Activated naive CD4-positive, alpha-beta T cell treated with anti-CD3 and anti-CD28 coated beads for 36 hours (primary cell): ENCODE data around the gene MPZL1. TPM values are rescaled to one million over a fixed set of nuclear protein-coding genes. Genes with fewer than 3 reads are reported as not detected.
A peak's percentile ranks its signal among the peaks of the same experiment; 100 is the strongest.

Source experiments
- CTCF ChIA-PET: fragments of 350-600 bp; sonication (Branson Sonifier 250); formaldehyde crosslinking; loops from one replicate; lab custom pipeline; 2021; ENCODE audit warnings: antibody characterized with exemption; lab: Charles Lee
- DNase-seq: peaks from one replicate; pipeline ENCODE4 v3.0.0-alpha.2; 2020
- H3K27ac Mint-ChIP-seq: one replicate; pipeline ENCODE4 v1.8.0; 2021; ENCODE audit warnings: mild to moderate bottlenecking, mixed read lengths
- H3K27me3 Mint-ChIP-seq: one replicate; pipeline ENCODE4 v1.8.0; 2021; ENCODE audit warnings: low read depth, mixed read lengths
- H3K36me3 Mint-ChIP-seq: one replicate; pipeline ENCODE4 v1.8.0; 2021; ENCODE audit warnings: low read depth, mixed read lengths
- H3K4me1 Mint-ChIP-seq: one replicate; pipeline ENCODE4 v1.8.0; 2021; ENCODE audit warnings: low read depth, mixed read lengths
- H3K4me3 Mint-ChIP-seq: one replicate; pipeline ENCODE4 v1.8.0; 2021; ENCODE audit warnings: mild to moderate bottlenecking, moderate library complexity, mixed read lengths
- H3K9me3 Mint-ChIP-seq: one replicate; pipeline ENCODE4 v1.8.0; 2021; ENCODE audit warnings: mixed read lengths
- intact Hi-C: fragments of 100-400 bp; cut with micrococcal nuclease; formaldehyde crosslinking; loops from one replicate; pipeline ENCODE4 v1.15.1; 2023
- total RNA-seq, 2 experiments: library from RNA; stranded (reverse); gene quantifications; one replicate each; pipeline ENCODE4 v1.2.3, GENCODE V29; 2021

MPZL1 gene
- total RNA-seq, 2 experiments from 2014 or later, result 24.2 to 28.1 TPM

DNA sequence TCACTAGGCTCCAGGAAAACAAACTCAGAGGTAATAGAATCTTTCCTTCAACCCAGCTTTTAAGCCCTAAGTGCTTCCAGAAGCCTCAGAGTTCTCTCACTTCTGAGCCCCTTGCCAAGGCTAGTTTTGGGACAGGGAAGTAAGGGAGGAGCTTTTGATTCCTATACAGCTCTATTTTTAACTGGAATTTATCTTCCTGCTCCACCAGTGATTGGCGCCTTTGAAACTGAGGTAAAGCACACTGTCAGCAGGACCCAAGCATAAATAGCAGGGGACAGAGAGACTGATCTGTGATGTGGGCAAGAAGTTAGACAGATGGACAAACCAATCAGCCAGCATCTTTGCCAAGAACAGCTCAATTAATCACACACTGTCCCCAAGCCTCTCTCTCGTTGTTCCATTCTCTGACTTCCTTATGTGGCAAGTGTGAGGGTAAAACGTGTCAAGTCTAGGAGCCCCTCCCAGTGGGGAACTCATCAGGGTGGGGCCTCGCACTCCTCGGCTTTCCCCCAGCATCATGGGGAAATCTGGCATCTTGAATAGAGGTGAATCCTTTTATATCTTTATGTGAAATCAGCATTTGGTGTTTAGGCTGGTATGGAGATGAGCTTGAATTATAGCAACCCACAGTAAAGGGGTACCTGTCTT, 40.2 kb upstream of the MPZL1 start:
- Mint-ChIP-seq H3K9me3 (no peaks in the 10 kb centered on the region), H3K36me3 (peaks cover 6% of the 10 kb centered on the region), H3K27me3 (no peaks in the 10 kb centered on the region), H3K4me3 (no peak overlapping the region), H3K4me1 (peaks cover 10% of the 10 kb centered on the region), H3K27ac (peak overlapping the region; percentile 59)
- peak; percentile 53 for DNase-seq
- CTCF ChIA-PET, result interaction anchor here (0.7 to 2.5 kb wide), 4 partner anchors 54 to 140 kb away, joined by 3 to 16 read pairs (median 4); no protein-coding TSS in a partner anchor
- intact Hi-C loops, result no loop called here

DNA sequence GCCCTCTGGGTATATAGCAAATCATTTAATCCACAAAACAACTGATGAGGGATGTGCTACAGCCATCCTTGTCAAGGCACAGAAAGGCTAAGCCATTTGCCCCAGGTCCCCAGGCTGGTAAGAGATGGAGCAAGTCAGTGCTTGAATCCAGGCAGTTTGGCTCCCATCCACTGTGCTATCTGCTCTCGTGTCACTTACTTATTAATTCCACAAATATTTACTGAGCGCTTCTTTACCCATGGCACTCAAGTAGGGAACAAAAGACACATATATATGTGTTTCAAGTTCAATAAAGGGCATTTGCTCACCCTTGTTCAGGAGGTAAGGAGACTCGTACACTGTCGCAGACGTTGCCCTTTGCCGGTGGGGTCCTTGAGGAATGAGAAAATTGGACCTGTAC, 38.6 kb upstream of the MPZL1 start:
- intact Hi-C loops, result no loop called here
- Mint-ChIP-seq H3K27me3 (no peaks in the 10 kb centered on the region), H3K4me1 (peaks cover 10% of the 10 kb centered on the region), H3K36me3 (peaks cover 6% of the 10 kb centered on the region), H3K4me3 (no peak overlapping the region), H3K9me3 (no peaks in the 10 kb centered on the region), H3K27ac (peak overlapping the region; percentile 3)
- no peak for DNase-seq
- CTCF ChIA-PET, result no interaction called here

DNA sequence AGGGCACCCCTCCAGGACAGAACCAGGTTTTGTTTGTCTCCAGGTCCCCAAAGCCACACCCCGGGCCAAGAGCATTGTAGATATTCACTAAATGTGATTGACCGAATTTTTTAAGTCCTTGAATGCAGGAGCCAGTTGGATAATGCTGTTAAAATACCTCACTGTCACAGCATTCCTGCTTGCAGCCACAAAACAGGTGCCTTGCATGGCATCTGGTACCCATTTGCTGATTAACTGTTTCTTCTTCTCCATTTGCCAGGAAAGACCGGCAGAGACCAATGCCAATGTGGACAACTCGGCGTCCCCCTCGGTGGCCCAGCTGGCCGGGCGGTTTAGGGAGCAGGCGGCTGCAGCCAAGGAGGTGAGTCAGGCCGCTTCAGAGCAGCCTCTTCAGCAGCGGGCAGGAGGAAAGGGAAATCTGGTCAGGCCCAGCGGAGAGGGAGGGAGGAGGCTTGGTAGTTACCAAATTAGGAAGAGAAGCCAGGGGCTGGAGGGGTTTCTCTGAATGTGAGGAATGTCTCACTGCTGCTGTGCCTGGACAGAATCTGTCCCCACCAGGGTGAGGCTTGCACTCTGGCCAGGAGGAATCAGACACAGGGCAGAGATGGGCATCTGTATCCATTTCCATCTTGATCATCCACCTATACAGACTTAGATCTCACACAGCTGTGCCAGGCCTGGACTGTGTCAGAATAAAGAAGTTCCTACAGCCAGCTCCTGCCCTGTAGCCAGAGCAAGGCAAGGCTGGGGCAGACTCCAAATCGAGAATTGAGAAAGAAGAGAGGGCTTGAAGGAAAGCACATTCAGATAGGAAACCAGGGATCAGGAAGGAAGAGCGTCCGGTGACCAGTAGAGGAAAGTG, 37.9 kb upstream of the MPZL1 start:
- no peak for DNase-seq
- H3K36me3 Mint-ChIP-seq, result peaks cover 11% of the 10 kb centered on the region
- CTCF ChIA-PET, result interaction anchor here (1.0 to 1.2 kb wide), 2 partner anchors 83 to 191 kb away, joined by 3 to 7 read pairs; no protein-coding TSS in a partner anchor
- peaks cover 15% of the 10 kb centered on the region for H3K4me1 Mint-ChIP-seq
- intact Hi-C loops, result no loop called here
- no peak overlapping the region for H3K4me3 Mint-ChIP-seq
- no peaks in the 10 kb centered on the region for H3K9me3 Mint-ChIP-seq
- H3K27me3 Mint-ChIP-seq, result no peaks in the 10 kb centered on the region
- peak overlapping the region; percentile 3 for H3K27ac Mint-ChIP-seq

DNA sequence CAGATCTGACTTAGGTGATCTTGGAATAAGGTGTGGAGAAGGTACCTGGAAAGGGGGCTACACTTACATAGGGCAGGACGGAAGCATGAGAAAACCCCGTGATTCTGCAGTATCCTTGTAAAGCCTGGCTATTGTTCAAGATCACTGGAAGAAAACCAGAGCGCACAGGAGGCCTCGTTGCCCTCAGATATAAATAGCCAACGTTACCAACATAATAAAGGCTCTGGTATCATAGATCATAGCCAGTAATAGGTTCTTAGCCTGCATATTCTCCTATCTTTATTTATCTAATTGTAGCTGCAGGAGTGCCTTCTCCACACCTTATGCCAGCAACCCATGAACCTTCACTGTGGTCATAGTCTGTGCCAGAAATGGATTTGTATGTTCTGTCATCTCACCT, 35.9 kb upstream of the MPZL1 start:
- CTCF ChIA-PET, result interaction anchor here (2.9 to 3.8 kb wide), 2 partner anchors 49 to 84 kb away, joined by 43 to 148 read pairs; no protein-coding TSS in a partner anchor
- Mint-ChIP-seq H3K27ac (peak overlapping the region; percentile 17), H3K9me3 (no peaks in the 10 kb centered on the region), H3K4me1 (peaks cover 20% of the 10 kb centered on the region), H3K27me3 (no peaks in the 10 kb centered on the region), H3K4me3 (no peak overlapping the region), H3K36me3 (peaks cover 17% of the 10 kb centered on the region)
- intact Hi-C loops, result loop anchor here (5.0 kb wide), 2 partner anchors 464 to 619 kb away; partner anchors contain the start of gene POU2F1
- no peak for DNase-seq

DNA sequence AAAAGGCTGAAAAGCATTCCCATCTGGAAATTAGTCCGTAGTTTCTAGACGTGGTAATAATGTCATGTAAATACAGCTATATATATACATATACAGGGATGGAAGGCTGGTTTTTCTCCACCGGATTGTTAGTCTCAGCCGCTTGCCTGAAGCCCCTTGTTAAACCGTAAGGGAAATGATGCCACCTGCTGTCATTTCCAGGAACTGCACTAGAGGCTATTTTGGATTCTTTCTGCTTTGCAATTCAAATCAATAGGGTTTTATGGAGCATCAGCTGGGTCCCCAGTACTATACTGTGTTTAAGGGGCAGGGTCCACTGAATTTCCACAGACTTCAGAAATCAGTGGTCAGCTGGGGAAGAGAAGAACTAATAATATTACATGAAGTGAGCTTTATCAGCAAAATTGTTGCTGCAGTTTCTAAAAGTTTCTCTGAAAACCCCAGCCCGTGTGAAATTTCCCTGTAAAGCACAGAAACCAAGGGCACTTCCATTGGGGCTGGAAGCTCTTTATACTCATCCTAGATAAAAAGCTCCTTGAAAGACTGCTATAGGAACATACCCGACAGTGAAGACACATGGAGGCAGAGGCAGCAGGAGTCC, 33.8 kb upstream of the MPZL1 start:
- Mint-ChIP-seq H3K36me3 (peaks cover 21% of the 10 kb centered on the region), H3K4me3 (no peak overlapping the region), H3K27ac (peak overlapping the region; percentile 62), H3K9me3 (no peaks in the 10 kb centered on the region), H3K27me3 (no peaks in the 10 kb centered on the region), H3K4me1 (peaks cover 11% of the 10 kb centered on the region)
- intact Hi-C loops, result loop anchor here (1.0 to 5.0 kb wide), 8 partner anchors 51 to 621 kb away; partner anchors contain the start of gene POU2F1
- CTCF ChIA-PET, result interaction anchor here (0.8 to 3.8 kb wide), 38 partner anchors 10 to 238 kb away, joined by 3 to 148 read pairs (median 6); partner anchors contain the start of gene CREG1
- DNase-seq, result peak; percentile 94

DNA sequence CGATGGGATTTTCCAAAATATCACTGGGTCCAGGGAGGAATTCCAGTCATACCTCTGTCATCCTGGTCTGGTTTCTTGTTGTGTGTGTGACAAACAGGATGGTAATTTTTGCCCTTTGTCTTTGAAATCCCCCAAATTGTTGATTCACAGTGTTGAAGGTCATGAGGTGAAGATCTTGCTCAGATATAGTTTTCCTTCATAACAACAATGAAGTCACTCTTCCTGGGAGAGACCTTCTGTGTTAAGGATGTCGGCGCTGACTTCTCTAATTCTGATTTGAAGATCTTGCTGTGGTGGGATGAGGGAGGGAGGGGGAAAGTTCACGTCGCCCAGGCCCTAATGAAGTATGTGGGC, 32.2 kb upstream of the MPZL1 start:
- H3K27ac Mint-ChIP-seq, result peak overlapping the region; percentile 62
- H3K4me1 Mint-ChIP-seq, result peaks cover 11% of the 10 kb centered on the region
- CTCF ChIA-PET, result interaction anchor here (1.7 kb wide), 1 partner anchor 89 kb away, joined by 7 read pairs; no protein-coding TSS in a partner anchor
- peaks cover 17% of the 10 kb centered on the region for H3K36me3 Mint-ChIP-seq
- no peaks in the 10 kb centered on the region for H3K9me3 Mint-ChIP-seq
- intact Hi-C loops, result loop anchor here (2.0 to 5.0 kb wide), 3 partner anchors 61 to 622 kb away; partner anchors contain the start of gene POU2F1
- H3K27me3 Mint-ChIP-seq, result no peaks in the 10 kb centered on the region
- no peak overlapping the region for H3K4me3 Mint-ChIP-seq
- no peak for DNase-seq

DNA sequence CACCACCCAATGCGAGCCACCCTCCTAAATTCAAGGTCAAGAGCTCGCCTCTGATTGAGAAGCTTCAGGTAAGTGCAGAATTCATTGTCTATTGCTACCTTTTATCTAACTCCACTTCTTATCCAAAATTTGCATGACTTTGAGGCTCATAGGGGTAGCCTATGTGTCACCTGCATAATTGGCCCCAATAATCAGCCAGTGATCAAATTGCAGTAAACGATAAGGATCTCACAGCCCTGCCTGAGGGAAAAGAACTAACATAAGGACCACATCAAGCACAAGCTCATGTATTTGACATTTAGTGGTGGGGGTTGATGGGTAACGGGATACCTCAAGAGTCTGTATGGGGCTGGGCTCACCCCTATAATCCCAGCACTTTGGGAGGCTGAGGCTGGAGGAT, 31.7 kb upstream of the MPZL1 start:
- Mint-ChIP-seq H3K9me3 (no peaks in the 10 kb centered on the region), H3K4me3 (no peak overlapping the region), H3K36me3 (peaks cover 21% of the 10 kb centered on the region), H3K27ac (peak overlapping the region; percentile 62), H3K4me1 (peaks cover 11% of the 10 kb centered on the region), H3K27me3 (no peaks in the 10 kb centered on the region)
- intact Hi-C loops, result no loop called here
- CTCF ChIA-PET, result interaction anchor here (1.0 to 1.7 kb wide), 3 partner anchors 12 to 135 kb away, joined by 4 to 7 read pairs (median 5); no protein-coding TSS in a partner anchor
- DNase-seq, result no peak

DNA sequence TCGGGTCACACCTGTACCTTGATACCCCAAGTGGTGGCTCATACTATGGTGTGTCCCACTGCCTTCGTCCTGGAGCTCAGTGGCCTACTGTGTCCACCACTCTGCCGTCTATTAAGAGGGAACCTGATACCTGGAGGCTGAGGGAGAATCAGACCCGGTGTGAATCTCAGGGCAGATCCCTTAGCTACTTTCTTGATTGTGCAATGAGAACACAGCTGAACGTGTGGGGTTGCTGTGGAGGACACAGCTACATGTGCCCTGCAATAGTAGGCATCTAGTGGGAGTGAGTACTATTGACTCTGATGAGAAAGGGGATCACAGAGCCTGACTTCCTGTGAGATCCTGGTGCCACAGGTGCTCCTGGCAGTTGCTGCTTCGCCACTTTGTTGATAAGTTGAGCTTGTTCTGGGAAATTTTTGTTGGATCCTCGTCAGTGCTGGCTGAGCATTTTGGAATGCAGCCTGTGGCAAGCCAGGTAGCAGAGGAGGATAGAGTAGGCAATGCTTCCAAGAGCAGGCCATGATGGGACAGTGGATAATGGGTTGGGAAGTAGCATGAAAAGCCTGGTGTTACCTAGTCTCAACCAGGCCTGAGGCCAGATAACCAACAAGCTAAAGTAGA, 28.2 kb upstream of the MPZL1 start:
- H3K9me3 Mint-ChIP-seq, result no peaks in the 10 kb centered on the region
- no peak for DNase-seq
- intact Hi-C loops, result no loop called here
- peaks cover 9% of the 10 kb centered on the region for H3K4me1 Mint-ChIP-seq
- H3K27me3 Mint-ChIP-seq, result no peaks in the 10 kb centered on the region
- peak overlapping the region; percentile 47 for H3K27ac Mint-ChIP-seq
- CTCF ChIA-PET, result interaction anchor here (0.7 to 1.4 kb wide), 3 partner anchors 56 to 138 kb away, joined by 3 to 4 read pairs (median 3); no protein-coding TSS in a partner anchor
- no peak overlapping the region for H3K4me3 Mint-ChIP-seq
- peaks cover 32% of the 10 kb centered on the region for H3K36me3 Mint-ChIP-seq

DNA sequence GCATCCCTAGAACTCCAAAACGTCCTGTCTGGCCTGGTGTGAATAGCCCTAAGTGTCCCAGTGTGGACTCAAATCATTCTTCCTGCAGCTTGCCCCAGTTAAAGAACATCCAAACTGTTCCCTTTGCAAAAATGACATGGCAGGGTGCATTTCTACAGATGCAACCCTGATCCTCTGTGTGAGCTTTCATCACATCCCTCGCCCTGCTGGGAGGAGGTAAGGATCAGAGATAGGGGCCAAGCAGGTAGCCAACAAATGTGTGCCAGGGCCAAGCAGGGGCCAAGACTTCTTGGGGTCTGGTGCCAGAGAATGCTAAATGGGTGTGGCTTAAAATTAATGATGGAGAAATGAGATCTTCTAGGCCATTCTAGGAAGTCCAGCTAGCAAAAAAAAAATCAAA, 27.1 kb upstream of the MPZL1 start:
- Mint-ChIP-seq H3K4me3 (no peak overlapping the region), H3K27me3 (no peaks in the 10 kb centered on the region)

DNA sequence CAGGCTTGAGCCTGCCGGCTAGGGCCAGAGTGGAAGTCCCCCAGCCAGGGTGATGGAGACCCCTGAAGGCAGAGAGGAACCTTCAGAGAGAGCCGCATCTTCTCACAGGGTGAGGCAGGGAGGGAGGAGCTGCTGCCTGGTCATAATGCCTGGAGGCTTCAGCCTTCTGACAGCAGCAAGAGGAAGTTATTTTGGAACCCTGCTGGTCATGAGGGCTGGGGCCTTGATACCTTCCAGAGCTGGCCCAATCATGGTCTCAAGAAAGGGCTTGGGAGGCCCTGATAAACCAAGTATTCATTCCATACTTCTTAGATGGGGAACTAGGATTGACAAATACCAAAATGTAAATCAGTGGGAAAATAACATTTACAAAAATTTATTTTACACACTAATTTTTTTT, 26.6 kb upstream of the MPZL1 start:
- Mint-ChIP-seq H3K4me3 (no peak overlapping the region), H3K4me1 (no peaks in the 10 kb centered on the region)

More for the DNA sequence above, 27.1 kb upstream of the MPZL1 start:
- no peak for DNase-seq
- Mint-ChIP-seq H3K27ac (no peak overlapping the region), H3K36me3 (peaks cover 33% of the 10 kb centered on the region), H3K4me1 (peaks cover 2% of the 10 kb centered on the region), H3K9me3 (no peaks in the 10 kb centered on the region)
- CTCF ChIA-PET, result interaction anchor here (0.5 to 2.1 kb wide), 3 partner anchors 94 to 856 kb away, joined by 4 to 8 read pairs (median 6); no protein-coding TSS in a partner anchor
- intact Hi-C loops, result no loop called here

DNA sequence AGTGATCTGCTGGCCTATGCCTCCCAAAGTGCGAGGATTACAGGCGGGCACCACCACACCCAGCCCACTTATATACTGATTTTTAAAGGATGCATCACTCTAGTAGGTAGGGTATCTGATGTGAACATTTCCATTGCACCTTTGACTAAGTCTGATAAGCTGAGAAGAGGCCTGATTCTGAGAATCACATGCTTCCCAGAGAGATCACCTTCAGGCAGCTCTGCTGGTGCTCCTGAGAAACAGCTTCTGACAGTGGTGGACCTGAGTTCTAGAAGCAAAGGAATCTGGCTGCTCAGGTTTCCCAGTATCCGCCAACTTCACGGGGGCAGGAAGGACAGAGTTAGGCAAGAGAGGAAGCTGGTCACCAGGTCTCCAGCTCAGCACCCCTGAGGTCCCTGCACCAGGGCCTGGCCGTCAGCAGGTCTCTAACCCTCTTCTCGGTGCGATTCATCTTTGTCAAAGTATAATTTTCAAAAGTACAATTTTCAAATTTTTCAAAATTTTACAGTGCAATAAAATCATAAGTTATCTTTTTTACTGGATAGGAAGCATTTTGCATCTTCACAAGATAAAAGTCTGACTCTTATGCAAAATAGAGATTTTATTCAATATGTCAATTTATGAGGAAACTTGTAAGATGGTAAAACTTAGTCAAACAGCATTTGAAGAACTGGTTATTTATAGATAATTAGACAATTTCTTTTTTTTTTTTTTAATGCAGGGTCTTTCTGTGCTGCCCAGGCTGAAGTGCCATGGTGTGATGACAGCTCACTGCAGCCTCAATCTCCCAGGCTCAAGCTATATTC, 25.8 kb upstream of the MPZL1 start:
- H3K9me3 Mint-ChIP-seq, result no peaks in the 10 kb centered on the region

More for the DNA sequence above, 26.6 kb upstream of the MPZL1 start:
- no peaks in the 10 kb centered on the region for H3K27me3 Mint-ChIP-seq
- H3K36me3 Mint-ChIP-seq, result peaks cover 38% of the 10 kb centered on the region
- CTCF ChIA-PET, result interaction anchor here (2.1 kb wide), 1 partner anchor 95 kb away, joined by 8 read pairs; no protein-coding TSS in a partner anchor
- no peak for DNase-seq
- no peak overlapping the region for H3K27ac Mint-ChIP-seq
- intact Hi-C loops, result no loop called here
- no peaks in the 10 kb centered on the region for H3K9me3 Mint-ChIP-seq

More for the DNA sequence above, 25.8 kb upstream of the MPZL1 start:
- Mint-ChIP-seq H3K4me1 (no peaks in the 10 kb centered on the region), H3K27me3 (no peaks in the 10 kb centered on the region), H3K4me3 (no peak overlapping the region), H3K27ac (no peak overlapping the region), H3K36me3 (peaks cover 34% of the 10 kb centered on the region)
- CTCF ChIA-PET, result interaction anchor here (2.1 kb wide), 1 partner anchor 95 kb away, joined by 8 read pairs; no protein-coding TSS in a partner anchor
- intact Hi-C loops, result no loop called here
- no peak for DNase-seq
